T-helper 2 cell treated with Interferon-gamma antibody and Interleukin-4, amounts not matched to agents 5 μg/mL and 100 μg/mL, for 36 hours (primary cell): ENCODE results near the gene FANCG.

Source experiments
- DNase-seq: peaks from one replicate; pipeline ENCODE4 v3.0.0; 2021; ENCODE audit warnings: low spot score
- H3K27ac Mint-ChIP-seq: one replicate; pipeline ENCODE4 v1.8.0; 2021; ENCODE audit warnings: mild to moderate bottlenecking, mixed read lengths
- H3K27me3 Mint-ChIP-seq: one replicate; pipeline ENCODE4 v1.8.0; 2021; ENCODE audit warnings: low read depth, mixed read lengths
- H3K36me3 Mint-ChIP-seq: one replicate; pipeline ENCODE4 v1.8.0; 2021; ENCODE audit warnings: low read depth, mixed read lengths
- H3K4me1 Mint-ChIP-seq: one replicate; pipeline ENCODE4 v1.8.0; 2021; ENCODE audit warnings: low read depth, mixed read lengths
- H3K4me3 Mint-ChIP-seq: one replicate; pipeline ENCODE4 v1.8.0; 2022; ENCODE audit warnings: mild to moderate bottlenecking, moderate library complexity, mixed read lengths
- H3K9me3 Mint-ChIP-seq: one replicate; pipeline ENCODE4 v1.8.0; 2021; ENCODE audit warnings: mixed read lengths

FANCG gene

DNA sequence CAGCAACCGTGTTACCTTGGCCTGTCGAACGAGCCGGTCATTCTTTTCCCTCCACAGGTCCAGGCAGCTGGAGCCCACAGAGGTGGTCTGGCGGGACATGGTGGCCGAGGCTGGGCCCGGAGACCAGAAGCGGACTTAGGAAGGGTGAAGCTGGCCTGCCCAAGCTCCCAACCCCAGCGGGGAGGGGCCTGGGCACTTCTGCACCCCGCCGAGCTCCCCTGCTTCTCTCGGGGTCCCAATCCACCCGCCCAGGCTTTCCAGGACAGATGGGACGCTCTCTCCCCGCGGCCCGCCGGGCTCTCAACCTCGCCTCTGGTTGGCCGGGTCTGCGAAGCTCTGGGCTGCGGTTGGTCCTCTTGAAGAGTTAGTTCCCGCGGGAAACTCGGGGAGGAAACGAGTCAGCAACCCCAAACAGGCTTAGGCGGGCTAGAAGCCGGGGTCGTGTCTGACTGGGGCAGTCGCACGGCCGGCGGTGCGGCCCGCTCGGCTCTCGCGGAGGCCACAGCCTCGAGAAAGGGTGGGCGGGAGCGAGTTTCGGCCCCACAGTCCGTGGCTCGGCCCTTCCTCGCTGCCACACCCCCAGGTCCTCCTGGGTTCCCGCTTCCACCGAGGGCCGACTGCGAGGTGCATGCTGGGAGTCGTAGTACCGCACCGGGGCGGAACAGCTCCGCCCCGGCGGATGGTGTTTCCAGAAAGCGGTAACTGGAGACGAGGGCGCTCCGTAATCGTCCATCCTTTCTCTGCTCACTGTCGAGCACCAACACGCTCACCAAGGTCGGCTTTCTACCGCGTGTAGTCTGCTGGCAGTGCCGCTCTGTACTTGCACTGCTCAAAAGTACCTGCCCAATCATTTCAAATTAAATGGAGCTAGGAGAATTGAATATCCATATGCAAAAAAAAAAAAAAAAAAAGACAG lies at the start of gene FANCG:
Gene FANCG (minus strand): TSS at position 517 of the 916 bp plus-strand sequence. CDS start 418 bp downstream, at position 99.
- Mint-ChIP-seq H3K27ac (peak within 1 kb of the TSS; percentile 99), H3K27me3 (no peaks in the 10 kb centered on the region), H3K4me1 (peaks cover 26% of the 10 kb centered on the region), H3K36me3 (peaks cover 26% of the 10 kb centered on the region), H3K4me3 (peak within 1 kb of the TSS; percentile 93), H3K9me3 (no peaks in the 10 kb centered on the region)
- peak; percentile 92 for DNase-seq

DNA sequence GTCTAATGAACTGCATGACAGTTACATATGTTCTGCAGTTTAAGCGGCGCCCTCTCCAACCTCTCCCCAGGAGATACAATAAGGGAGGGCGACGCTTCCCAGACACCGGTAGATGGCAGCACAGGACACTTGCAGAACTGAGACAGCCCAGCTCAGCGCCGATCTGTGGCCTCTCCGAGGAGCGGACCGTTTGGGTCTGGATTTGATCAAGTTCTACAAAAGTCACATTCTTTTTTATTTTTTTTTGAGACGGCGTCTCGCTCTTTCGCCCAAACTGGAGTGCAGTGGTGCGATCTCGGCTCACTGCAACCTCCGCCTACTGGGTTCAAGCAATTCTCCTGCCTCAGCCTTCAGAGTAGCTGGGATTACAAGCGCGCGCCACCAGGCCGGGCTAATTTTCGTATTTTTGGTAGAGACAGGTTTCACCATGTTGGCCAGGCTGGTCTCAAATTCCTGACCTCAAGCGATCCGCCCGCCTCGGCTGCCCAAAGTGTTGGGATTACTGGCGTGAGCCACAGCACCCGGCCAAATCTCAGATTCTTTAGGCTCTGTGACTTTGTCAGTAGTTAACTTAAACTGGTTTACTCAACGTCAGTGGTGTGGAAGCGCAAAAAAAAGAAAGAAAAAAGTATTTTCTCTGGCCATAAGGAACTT lies 37.3 kb upstream of the FANCG start:
- peak; percentile 81 for DNase-seq
- Mint-ChIP-seq H3K4me1 (peaks cover 38% of the 10 kb centered on the region), H3K4me3 (peak overlapping the region; percentile 99), H3K9me3 (no peaks in the 10 kb centered on the region), H3K36me3 (peaks cover 4% of the 10 kb centered on the region), H3K27me3 (no peaks in the 10 kb centered on the region), H3K27ac (peak overlapping the region; percentile 93)

DNA sequence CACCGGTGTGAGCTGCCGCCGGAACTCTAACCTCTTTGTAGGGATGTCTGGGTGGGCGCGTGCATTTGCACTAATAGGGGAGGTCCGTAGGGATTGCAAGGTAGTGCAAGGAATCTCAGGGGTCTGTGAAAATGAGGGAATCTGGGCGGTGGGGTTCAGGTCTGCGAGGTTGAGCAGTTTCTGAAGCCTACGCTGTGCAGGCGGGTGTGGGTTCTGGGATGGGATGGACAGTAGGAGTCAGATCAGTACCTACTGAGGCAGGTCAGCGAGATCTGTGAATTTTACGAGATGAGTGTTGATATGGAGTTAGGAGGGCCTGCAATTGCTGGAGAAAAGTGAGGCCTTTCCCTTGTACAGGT lies 36.8 kb upstream of the FANCG start:
- peak overlapping the region; percentile 93 for H3K27ac Mint-ChIP-seq
- H3K4me1 Mint-ChIP-seq = peaks cover 42% of the 10 kb centered on the region
- H3K36me3 Mint-ChIP-seq = peaks cover 4% of the 10 kb centered on the region
- DNase-seq = no peak
- H3K4me3 Mint-ChIP-seq = peak overlapping the region; percentile 99
- H3K27me3 Mint-ChIP-seq = no peaks in the 10 kb centered on the region
- no peaks in the 10 kb centered on the region for H3K9me3 Mint-ChIP-seq

DNA sequence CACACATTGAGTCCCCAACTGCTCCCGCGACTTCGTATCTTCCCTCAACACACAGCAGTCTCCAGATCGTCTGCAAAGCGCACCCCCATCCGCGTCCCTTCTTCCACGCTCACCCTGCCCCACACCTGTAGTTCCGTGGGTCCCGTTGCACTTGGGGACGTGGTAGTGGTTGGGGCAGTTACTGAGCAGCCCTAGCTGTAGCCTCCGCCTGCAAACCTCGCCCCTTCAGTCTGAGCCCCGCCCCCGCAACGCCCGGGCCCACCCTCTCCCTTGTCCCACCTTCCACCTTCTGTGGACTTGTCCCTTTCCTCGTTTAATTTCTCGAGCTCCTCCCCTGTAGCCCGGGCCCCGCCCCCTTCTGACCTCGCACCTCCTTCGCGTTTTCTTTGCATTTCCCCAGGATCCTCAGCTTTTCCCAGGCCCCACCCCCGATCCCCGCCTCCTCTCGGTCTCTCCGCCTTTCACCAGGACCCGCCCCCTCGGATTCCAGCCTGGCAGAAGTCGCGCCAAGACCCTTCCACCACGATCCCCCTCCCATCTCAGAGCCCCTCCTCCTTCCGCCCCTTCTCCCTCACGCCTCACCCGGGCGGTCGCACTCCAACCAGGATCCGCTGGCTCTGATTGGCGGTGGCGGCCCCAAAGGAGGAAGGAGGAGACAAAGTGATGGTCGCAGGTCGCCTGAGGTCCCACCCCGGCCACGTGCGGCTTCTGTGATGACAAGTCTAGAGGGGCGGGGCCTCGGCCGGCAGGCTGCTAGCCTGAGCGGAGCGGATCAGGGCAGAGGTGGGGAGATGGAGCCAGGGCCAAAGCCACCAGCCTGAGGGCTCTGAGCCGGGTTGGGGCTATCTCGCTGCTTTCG lies 36.2 kb upstream of the FANCG start, which contains the start of gene ATOSB:
Gene ATOSB (minus strand): TSS at position 183 of the 859 bp plus-strand sequence. CDS start 7,588 bp downstream, outside the sequence.
- H3K4me1 Mint-ChIP-seq = peaks cover 43% of the 10 kb centered on the region
- peak; percentile 92 for DNase-seq
- H3K36me3 Mint-ChIP-seq = peaks cover 4% of the 10 kb centered on the region
- H3K4me3 Mint-ChIP-seq = peak within 1 kb of the TSS; percentile 99
- peak within 1 kb of the TSS; percentile 93 for H3K27ac Mint-ChIP-seq
- H3K27me3 Mint-ChIP-seq = no peaks in the 10 kb centered on the region
- no peaks in the 10 kb centered on the region for H3K9me3 Mint-ChIP-seq

DNA sequence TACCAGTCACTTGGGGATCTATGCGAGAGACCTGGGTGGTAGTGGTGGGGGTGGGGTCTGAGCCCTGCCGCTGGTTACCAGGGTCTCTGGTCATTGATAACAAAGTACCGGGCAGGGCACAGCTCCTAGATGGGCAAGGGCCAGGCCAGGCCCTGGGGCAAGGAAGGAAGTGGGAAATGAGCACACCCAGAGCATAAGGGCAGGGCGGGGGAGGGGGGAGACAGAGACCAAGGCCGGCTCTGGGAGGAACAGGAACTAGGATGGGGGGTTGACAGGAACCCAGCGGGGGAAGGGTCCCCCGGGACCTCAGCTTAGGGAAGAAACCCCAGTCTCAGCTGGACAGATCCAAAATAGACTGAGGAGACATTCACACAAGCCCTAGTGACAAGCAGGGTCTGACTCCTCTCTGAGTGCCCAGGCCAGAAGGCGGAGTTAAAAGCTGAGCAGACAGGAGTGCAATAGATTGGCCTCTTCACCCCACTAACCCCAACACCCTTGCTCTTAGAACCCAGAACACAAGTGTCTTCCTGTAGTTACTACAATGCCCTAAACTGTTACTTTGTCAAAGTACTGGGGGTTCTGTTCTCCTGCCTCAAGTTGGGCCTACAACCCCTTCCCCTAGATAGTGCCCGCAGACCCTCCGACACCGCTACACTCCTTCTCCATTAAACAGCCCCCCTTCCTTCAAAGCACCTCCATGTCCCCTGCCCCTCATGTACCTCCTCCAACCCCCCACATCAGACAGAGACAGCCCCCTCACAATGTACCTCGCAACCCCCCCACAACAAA lies 35.3 kb upstream of the FANCG start:
- Mint-ChIP-seq H3K27ac (peak overlapping the region; percentile 93), H3K4me3 (peak overlapping the region; percentile 99), H3K27me3 (no peaks in the 10 kb centered on the region), H3K4me1 (peaks cover 51% of the 10 kb centered on the region), H3K36me3 (peaks cover 4% of the 10 kb centered on the region), H3K9me3 (no peaks in the 10 kb centered on the region)
- DNase-seq = peak; percentile 43

DNA sequence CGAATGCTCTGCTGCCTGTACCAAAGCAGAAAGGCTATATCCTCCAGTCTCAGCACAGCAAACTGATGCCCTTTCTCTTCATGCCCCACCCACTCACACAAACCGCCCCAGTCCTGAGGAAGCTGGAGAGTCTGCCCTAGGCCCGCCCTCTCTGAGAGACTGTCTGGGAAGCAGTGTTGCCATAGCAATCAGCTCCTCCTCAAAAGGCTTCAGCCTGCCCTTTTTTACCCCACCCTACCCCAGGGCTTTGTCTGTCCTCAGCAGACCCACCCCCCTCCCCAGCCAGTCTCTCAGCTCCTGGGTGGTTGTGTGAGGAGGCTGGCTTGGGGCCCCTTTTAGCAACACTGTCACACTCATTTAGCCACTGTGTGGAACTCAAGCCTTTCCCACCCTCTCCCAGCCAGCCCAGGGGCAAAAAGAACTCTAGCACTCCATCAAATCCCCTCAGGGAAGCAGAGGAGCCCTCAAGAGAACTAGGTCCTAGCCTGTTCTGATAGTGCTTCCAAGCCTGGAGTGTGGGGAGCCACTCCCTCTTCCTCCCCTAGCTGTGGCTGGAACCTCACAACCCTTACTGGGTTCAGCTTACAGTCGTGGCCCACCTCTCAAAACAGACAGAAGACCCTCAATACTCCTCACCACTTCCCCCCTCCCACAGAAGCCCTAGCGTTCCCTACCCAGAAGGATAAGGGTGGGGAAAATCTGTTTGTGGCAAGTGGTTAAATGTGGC lies 34.5 kb upstream of the FANCG start:
- peaks cover 2% of the 10 kb centered on the region for H3K27me3 Mint-ChIP-seq
- peak overlapping the region; percentile 99 for H3K4me3 Mint-ChIP-seq
- DNase-seq = peak; percentile 78
- H3K27ac Mint-ChIP-seq = peak overlapping the region; percentile 93
- H3K4me1 Mint-ChIP-seq = peaks cover 54% of the 10 kb centered on the region
- no peaks in the 10 kb centered on the region for H3K9me3 Mint-ChIP-seq
- peaks cover 4% of the 10 kb centered on the region for H3K36me3 Mint-ChIP-seq

DNA sequence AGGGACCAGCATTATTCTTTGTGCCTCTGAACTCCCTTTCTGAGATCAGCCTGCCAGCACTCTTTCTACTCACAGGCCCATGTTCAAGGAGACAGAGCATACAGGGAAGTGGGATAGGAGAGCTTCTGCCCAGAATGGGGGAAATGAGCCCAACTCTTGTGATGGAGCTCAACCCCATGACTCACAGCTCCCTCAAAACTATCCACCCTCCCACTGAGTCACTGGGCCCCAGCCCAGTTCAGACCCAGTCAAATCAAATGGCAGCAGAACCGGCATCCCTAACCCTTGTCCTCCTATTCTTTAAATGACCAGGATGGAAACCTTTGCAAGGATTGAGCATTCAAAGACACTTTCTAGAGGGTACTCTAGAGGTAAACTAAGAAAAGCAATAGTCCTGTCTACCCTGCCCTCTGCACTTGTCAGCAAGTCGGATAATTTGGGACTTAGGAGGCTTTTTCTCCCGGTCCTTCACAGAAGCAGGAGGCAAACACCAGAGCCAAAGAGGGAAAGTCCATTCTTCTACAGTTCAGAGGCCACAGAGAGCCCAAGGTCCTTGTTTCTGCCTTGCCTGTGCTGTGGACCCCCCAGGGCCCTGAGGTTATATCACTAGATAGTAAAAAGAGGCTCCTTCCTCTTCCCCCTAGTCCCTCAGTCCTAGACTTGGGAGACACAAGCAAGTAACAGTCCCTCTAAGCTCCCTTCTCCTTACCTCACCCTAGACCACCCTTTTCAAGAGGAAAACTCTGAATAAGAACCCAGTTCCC lies 32.7 kb upstream of the FANCG start:
- H3K9me3 Mint-ChIP-seq = no peaks in the 10 kb centered on the region
- H3K27me3 Mint-ChIP-seq = peaks cover 2% of the 10 kb centered on the region
- H3K4me1 Mint-ChIP-seq = peaks cover 54% of the 10 kb centered on the region
- DNase-seq = no peak
- peak overlapping the region; percentile 80 for H3K4me3 Mint-ChIP-seq
- H3K36me3 Mint-ChIP-seq = peaks cover 9% of the 10 kb centered on the region
- peak overlapping the region; percentile 66 for H3K27ac Mint-ChIP-seq

DNA sequence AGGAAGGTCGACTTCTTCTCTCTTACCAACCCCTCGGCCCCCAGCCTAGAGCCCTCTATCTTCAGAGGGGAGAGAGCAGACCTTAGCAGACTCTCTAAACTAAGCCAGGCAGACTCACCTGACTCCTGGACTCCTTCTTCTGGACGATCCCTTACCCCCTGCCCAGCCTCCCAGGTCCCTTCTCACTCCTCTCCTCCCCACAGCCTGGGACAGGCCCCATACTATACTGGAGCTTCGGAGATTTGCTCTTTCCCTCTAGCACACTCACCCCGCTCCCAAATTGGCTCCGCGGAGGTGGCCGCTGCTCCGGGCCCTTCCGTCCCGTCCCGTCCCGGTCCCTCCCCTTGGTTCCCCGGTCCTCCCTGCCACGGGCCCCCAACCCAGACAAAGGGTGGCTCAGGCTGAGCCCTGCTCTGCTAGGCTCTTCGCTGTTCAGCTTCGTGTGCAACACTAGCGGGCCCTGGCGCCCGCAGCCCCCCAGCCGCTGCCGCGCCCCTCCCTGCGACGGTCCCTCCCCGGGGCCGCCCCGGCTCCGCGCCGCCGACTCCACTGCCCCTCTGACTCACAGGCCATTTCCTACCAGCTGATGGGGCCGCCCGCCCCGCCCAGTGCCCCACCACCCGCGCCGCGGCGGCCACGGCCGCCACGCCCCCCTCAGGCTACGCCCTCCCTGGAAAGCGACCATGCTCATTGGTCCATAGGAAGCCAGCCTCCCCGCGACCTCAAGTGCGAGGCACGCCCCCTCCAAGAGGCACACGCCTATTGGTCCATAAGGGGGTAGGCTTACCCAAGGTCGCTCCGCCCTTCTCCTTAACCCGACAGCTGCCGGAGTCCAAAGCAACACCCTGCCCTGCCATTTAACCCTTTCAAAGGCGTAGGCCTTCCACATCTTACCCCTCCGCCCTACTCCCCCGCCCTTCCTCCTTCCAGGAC lies 31.5 kb upstream of the FANCG start:
- H3K36me3 Mint-ChIP-seq = peaks cover 9% of the 10 kb centered on the region
- H3K9me3 Mint-ChIP-seq = no peaks in the 10 kb centered on the region
- peaks cover 2% of the 10 kb centered on the region for H3K27me3 Mint-ChIP-seq
- peak overlapping the region; percentile 66 for H3K27ac Mint-ChIP-seq
- H3K4me1 Mint-ChIP-seq = peaks cover 44% of the 10 kb centered on the region
- peak; percentile 93 for DNase-seq
- peak overlapping the region; percentile 80 for H3K4me3 Mint-ChIP-seq

DNA sequence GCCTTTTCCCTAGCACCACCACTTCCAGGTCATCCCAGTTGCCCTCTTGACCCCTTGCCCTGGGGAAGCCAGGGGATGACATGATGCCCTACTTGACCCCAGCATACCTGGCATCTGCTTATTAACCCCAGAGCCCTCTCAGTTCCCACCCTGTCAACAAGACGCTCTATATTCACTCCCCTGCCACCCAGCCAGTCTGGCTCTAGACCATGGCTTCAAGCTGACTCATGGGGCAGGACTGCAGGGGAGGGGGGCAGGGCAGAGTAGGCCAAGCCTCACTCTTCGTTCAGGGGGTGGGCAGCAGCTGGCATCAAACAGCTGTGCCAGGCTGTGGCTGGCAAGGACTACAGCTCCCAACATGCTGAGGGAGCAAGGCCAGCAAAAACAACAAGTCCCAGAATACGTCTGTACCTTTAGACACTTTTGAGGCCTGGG lies 30.6 kb upstream of the FANCG start:
- peaks cover 14% of the 10 kb centered on the region for H3K36me3 Mint-ChIP-seq
- H3K27me3 Mint-ChIP-seq = peaks cover 2% of the 10 kb centered on the region
- H3K4me3 Mint-ChIP-seq = peak overlapping the region; percentile 80
- no peaks in the 10 kb centered on the region for H3K9me3 Mint-ChIP-seq
- H3K27ac Mint-ChIP-seq = no peak overlapping the region
- no peak for DNase-seq
- H3K4me1 Mint-ChIP-seq = peaks cover 40% of the 10 kb centered on the region

DNA sequence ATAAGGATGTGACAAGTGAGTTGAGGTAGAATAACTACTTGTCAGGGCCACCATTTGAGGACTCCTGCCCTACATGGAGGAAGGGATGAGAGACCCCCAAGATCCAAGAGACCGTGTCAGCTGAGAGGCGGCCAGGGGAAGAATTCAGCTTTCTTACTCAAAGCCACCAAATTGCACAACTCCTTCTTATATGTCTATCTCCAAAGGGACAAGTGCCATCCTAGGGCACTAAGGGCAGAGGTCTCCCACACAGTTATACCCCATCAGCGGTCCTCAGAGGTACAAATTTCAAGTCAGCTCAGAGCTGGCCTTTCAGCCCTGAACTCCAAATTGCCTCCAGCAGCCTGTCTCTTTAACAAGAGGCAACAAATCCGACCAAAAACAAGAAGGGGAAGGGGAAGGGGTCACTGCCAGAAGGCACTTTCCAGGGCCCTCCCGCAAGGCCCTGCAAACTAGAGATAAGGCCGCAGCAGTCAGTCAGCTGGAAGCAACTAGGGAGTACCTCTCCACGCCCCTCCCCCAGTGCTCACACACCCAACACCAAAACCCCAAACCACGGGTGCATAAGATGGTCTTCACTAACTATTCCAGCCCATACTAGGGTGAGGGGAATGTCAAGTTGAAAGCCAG lies 29.3 kb upstream of the FANCG start:
- no peak overlapping the region for H3K27ac Mint-ChIP-seq
- peaks cover 20% of the 10 kb centered on the region for H3K36me3 Mint-ChIP-seq
- H3K27me3 Mint-ChIP-seq = peaks cover 2% of the 10 kb centered on the region
- peaks cover 31% of the 10 kb centered on the region for H3K4me1 Mint-ChIP-seq
- H3K4me3 Mint-ChIP-seq = no peak overlapping the region
- no peaks in the 10 kb centered on the region for H3K9me3 Mint-ChIP-seq
- DNase-seq = no peak

DNA sequence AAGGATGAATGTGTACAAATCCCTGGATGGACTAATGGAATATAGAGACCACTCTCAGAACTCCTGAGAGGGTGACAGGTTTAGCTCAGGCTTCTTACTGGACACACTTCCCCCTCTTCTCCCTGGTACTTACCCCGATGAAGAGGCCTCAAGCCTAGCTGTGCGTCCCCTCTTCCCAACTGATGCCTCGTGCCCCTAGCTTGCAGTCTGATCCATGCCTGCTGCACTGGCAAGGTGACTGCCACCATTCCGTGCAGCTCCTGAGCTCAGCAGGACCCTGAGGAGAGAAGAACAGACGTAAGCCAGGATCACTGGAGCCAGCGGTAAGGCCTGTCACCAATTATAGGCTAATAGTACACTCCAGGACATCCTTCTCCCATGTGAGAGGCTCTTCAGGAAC lies 28.7 kb upstream of the FANCG start:
- Mint-ChIP-seq H3K4me3 (no peak overlapping the region), H3K27ac (no peak overlapping the region), H3K4me1 (peaks cover 27% of the 10 kb centered on the region), H3K27me3 (peaks cover 2% of the 10 kb centered on the region), H3K36me3 (peaks cover 16% of the 10 kb centered on the region), H3K9me3 (no peaks in the 10 kb centered on the region)
- no peak for DNase-seq
